ENCODE data around the gene TPX2.

The TPX2 gene

DNA sequence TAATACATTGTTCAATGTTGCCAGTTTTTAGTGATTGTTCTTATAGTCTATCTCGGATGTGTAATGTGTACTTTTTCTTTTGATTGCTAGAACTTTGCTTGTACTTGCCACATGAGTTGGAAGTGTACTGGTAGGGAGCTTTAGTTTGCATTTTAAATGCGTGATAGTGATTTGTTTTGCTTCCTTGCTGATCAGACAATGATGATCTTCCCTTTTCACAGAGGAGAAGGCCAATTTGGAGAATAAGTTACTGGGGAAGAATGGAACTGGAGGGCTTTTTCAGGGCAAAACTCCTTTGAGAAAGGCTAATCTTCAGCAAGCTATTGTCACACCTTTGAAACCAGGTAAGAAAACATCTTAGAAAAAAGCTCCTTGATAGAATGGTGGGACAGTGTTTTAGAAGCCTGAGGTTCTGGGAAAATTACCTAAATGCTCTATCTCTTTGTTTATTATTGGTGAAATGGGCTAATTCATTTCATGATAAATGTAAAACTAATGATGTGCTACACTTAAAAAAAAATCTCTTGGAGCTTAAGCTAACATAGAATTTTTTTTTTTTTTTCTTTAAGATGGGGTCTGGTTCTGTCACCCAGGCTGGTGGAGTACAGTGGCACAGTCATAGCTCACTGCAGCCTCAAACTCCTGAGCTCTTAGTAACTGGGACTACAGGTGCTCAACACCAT, 20.9 kb downstream of the TPX2 start:
- H3K27ac ChIP-seq (ENCODE audit: low read depth, low read length, poor library complexity, severe bottlenecking), result no peak overlapping the region

DNA sequence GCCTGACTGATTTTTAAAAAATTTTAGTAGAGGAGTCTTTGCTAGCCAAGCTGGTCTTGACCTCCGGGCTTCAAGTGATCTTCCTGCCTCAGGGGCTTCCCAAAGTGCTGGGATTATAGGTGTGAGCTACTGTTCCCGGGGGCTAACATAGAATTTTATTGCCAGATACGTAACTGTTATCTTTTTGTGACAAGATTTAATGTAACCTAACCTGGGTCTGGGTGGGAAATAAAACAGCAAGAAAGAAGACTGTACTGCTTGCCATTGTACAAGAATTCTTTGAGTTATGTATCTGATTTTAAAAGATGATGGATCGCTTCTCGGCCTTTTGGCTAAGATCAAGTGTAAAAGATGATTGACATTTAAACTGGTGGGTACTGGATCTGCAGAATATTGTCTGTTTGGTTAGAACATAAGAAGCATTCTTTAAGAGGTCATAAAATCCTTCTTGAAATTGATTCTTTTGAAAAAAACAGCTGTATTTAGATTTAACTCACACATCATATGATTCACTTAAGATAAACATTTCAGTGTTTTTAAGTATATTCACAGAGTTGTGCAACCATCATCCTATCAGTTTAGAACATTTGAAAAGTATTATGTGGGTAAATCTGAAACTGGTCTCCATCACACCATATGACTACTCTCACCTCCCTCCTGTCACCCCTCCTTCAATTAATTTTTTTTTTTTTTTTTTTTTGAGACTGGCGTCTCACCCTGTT, 21.6 kb downstream of the TPX2 start:
- H4K20me1 ChIP-seq (ENCODE audit: insufficient read depth, low read length), result no peaks in the 10 kb centered on the region
- no peaks in the 10 kb centered on the region for H3K9me3 ChIP-seq (ENCODE audit: low read length)
- no peaks in the 10 kb centered on the region for H3K27me3 ChIP-seq (ENCODE audit: insufficient read depth, low read length)
- no peak overlapping the region for H3K9ac ChIP-seq (ENCODE audit: low read length)
- H2AFZ ChIP-seq (ENCODE audit: low read length), result no peak overlapping the region
- peaks cover 87% of the 10 kb centered on the region for H3K36me3 ChIP-seq (ENCODE audit: insufficient read depth, low read length)
- H3K4me2 ChIP-seq (ENCODE audit: low read length), result no peak overlapping the region
- no peak overlapping the region for H3K27ac ChIP-seq (ENCODE audit: low read depth, low read length, poor library complexity, severe bottlenecking)
- no peak overlapping the region for H3K4me3 ChIP-seq (ENCODE audit: low read depth, low read length, poor library complexity, severe bottlenecking)
- no peaks in the 10 kb centered on the region for H3K4me1 ChIP-seq (ENCODE audit: insufficient read depth, low read length, severe bottlenecking)
- H3F3A ChIP-seq (ENCODE audit: insufficient read depth, low read length), result no peaks in the 10 kb centered on the region
- no peak for TF ChIP-seq EZH2 (IDR thresholded peaks at IDR 0.05; ENCODE audit: borderline replicate concordance, low read length)
- TF ChIP-seq CTCF (IDR thresholded peaks at IDR 0.05; ENCODE audit: low read length), result no peak
- H3K79me2 ChIP-seq (ENCODE audit: insufficient read depth, low read length), result peaks cover 23% of the 10 kb centered on the region
- H3K9me2 ChIP-seq (ENCODE audit: low read depth, low read length), result no peaks in the 10 kb centered on the region

More for the DNA sequence above, 20.9 kb downstream of the TPX2 start:
- Histone ChIP-seq H3K4me3 (ENCODE audit: low read depth, low read length, poor library complexity, severe bottlenecking) (no peak overlapping the region), H4K20me1 (ENCODE audit: insufficient read depth, low read length) (no peaks in the 10 kb centered on the region), H3K4me1 (ENCODE audit: insufficient read depth, low read length, severe bottlenecking) (no peaks in the 10 kb centered on the region), H3K4me2 (ENCODE audit: low read length) (no peak overlapping the region), H3K27me3 (ENCODE audit: insufficient read depth, low read length) (no peaks in the 10 kb centered on the region), H3K36me3 (ENCODE audit: insufficient read depth, low read length) (peaks cover 80% of the 10 kb centered on the region), H3K9me2 (ENCODE audit: low read depth, low read length) (no peaks in the 10 kb centered on the region), H3F3A (ENCODE audit: insufficient read depth, low read length) (no peaks in the 10 kb centered on the region), H3K9me3 (ENCODE audit: low read length) (no peaks in the 10 kb centered on the region), H3K9ac (ENCODE audit: low read length) (no peak overlapping the region), H2AFZ (ENCODE audit: low read length) (no peak overlapping the region), H3K79me2 (ENCODE audit: insufficient read depth, low read length) (peaks cover 30% of the 10 kb centered on the region)
- TF ChIP-seq CTCF (IDR thresholded peaks at IDR 0.05; ENCODE audit: low read length) (no peak), EZH2 (IDR thresholded peaks at IDR 0.05; ENCODE audit: borderline replicate concordance, low read length) (no peak)

- Histone ChIP-seq H3K27ac (ENCODE audit: low read depth, low read length, poor library complexity, severe bottlenecking) (no peak overlapping the region), H3K4me3 (ENCODE audit: low read depth, low read length, poor library complexity, severe bottlenecking) (no peak overlapping the region), H3K9me3 (ENCODE audit: low read length) (no peaks in the 10 kb centered on the region), H3K79me2 (ENCODE audit: insufficient read depth, low read length) (peaks cover 7% of the 10 kb centered on the region; the same call in 1 of the 2 replicates), H3K4me1 (ENCODE audit: insufficient read depth, low read length, severe bottlenecking) (no peaks in the 10 kb centered on the region), H4K20me1 (ENCODE audit: insufficient read depth, low read length) (no peaks in the 10 kb centered on the region), H3K27me3 (ENCODE audit: insufficient read depth, low read length) (no peaks in the 10 kb centered on the region), H3K36me3 (ENCODE audit: insufficient read depth, low read length) (peaks cover 94% of the 10 kb centered on the region), H3K9ac (ENCODE audit: low read length) (no peak overlapping the region), H2AFZ (ENCODE audit: low read length) (no peak overlapping the region), H3F3A (ENCODE audit: insufficient read depth, low read length) (no peaks in the 10 kb centered on the region), H3K9me2 (ENCODE audit: low read depth, low read length) (no peaks in the 10 kb centered on the region), H3K4me2 (ENCODE audit: low read length) (no peak overlapping the region)
- TF ChIP-seq EZH2 (IDR thresholded peaks at IDR 0.05; ENCODE audit: borderline replicate concordance, low read length) (no peak), CTCF (IDR thresholded peaks at IDR 0.05; ENCODE audit: low read length) (no peak)
Measured at GRCh38 chr20:31764641-31765305, 25.7 kb downstream of the TPX2 start.
